ENCODE data around the gene RASL12.

DNA sequence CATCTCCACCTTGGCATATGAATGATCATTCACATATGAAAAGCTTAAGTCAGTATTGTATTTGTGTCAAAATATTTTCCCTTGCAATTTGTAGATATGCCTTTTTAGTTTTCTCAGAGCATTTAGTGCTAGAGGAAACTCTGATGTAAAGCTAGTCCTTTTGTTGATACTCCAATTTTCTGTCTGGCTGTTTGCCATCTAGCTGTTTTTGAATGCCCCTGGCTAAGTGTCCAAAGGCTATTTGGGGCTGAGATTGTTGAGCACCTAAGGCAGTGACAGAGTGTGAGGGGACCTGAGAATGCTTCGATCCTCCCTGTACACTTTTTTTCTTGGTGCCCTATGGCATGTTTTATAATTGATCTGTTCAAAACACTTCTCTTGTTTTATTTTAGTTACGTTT, 19.6 kb downstream of the RASL12 start:
- TF ChIP-seq CTCF (conservative IDR thresholded peaks at IDR 0.05 in 1 of 2, IDR thresholded peaks at IDR 0.05 in 1 of 2; ENCODE audit: low read depth in 1 of 2, low read length in 2 of 2) (no peak), EZH2 (IDR thresholded peaks at IDR 0.05; ENCODE audit: low read length, missing control alignments) (no peak)

All from fibroblast of lung (primary cell).